PC-9 (cell line): ENCODE measurements around the gene ZNF408. TPM values are rescaled to one million over a fixed set of nuclear protein-coding genes. Genes with fewer than 3 reads are reported as not detected.
A peak's percentile ranks its signal among the peaks of the same experiment; 100 is the strongest.
"Not testable (repeated sequence)": the region's sequence is repeated elsewhere in the genome, so short reads cannot be mapped to it uniquely, and the experiment has no call there.

Source experiments
- BruUV-seq: library from RNA; stranded (reverse); fragments of 400-500 nt; replicated peaks from 2 replicates; lab custom pipeline; 2021; lab: Mats Ljungman, UMichigan
- CTCF ChIA-PET: fragments of 300-600 bp; sonication (Branson Sonifier 250); formaldehyde crosslinking; loops from one replicate; lab custom pipeline; 2022; ENCODE audit warnings: antibody characterized with exemption; lab: Charles Lee
- POLR2A ChIA-PET: fragments of 300-600 bp; sonication (Branson Sonifier 250); formaldehyde crosslinking; loops from one replicate; lab custom pipeline; 2022; ENCODE audit warnings: antibody characterized with exemption; ENCODE audit not compliant: unreplicated experiment; lab: Charles Lee
- DNase-seq, 2 experiments: peaks; one replicate each; pipeline versions ENCODE4 v3.0.0 to v3.0.0-alpha.2; 2015 to 2022; ENCODE audit warnings: mixed read lengths in 1 of 2
- H2AFZ ChIP-seq: fragments of 200-600 bp; sonication (generic); 2 replicates; pipeline ENCODE4 v1.8.1; 2017; ENCODE audit warnings: antibody characterized with exemption
- H3F3A ChIP-seq: fragments of 200-600 bp; sonication (generic); 2 replicates; pipeline ENCODE4 v1.8.1; 2017; ENCODE audit warnings: antibody characterized with exemption, mild to moderate bottlenecking, low read depth; ENCODE audit not compliant: insufficient read depth
- H3K27ac ChIP-seq: fragments of 200-600 bp; sonication (generic); 2 replicates; pipeline ENCODE4 v1.6.1; 2016; ENCODE audit warnings: mixed run types
- H3K27me3 ChIP-seq: fragments of 200-600 bp; sonication (generic); 2 replicates; pipeline ENCODE4 v1.6.1; 2016; ENCODE audit warnings: low read depth, mixed run types; ENCODE audit not compliant: insufficient read depth
- H3K36me3 ChIP-seq: fragments of 200-600 bp; sonication (generic); 2 replicates; pipeline ENCODE4 v1.6.1; 2016; ENCODE audit warnings: low read depth, mixed run types
- H3K4me1 ChIP-seq: fragments of 200-600 bp; sonication (generic); replicated peaks from 2 replicates; pipeline ENCODE4 v1.6.1; 2016; ENCODE audit warnings: mixed run types; ENCODE audit not compliant: insufficient read depth
- H3K4me2 ChIP-seq: fragments of 200-600 bp; sonication (generic); 2 replicates; pipeline ENCODE4 v1.6.1; 2017; ENCODE audit warnings: mixed run types
- H3K4me3 ChIP-seq: fragments of 200-600 bp; sonication (generic); 2 replicates; pipeline ENCODE4 v1.6.1; 2016; ENCODE audit warnings: mixed run types
- H3K79me2 ChIP-seq: fragments of 200-600 bp; sonication (generic); 2 replicates; pipeline ENCODE4 v1.6.1; 2017; ENCODE audit warnings: low read depth, mixed run types
- H3K9me2 ChIP-seq: fragments of 200-600 bp; sonication (generic); 2 replicates; pipeline ENCODE4 v1.8.1; 2017; ENCODE audit warnings: mild to moderate bottlenecking; ENCODE audit not compliant: insufficient read depth
- H3K9me3 ChIP-seq: fragments of 200-600 bp; sonication (generic); 2 replicates; pipeline ENCODE4 v1.8.1; 2016; ENCODE audit warnings: low read depth; ENCODE audit not compliant: insufficient read depth
- H4K20me1 ChIP-seq: fragments of 200-600 bp; sonication (generic); 2 replicates; pipeline ENCODE4 v1.8.1; 2017; ENCODE audit not compliant: insufficient read depth
- CTCF ChIP-seq: fragments of 200-600 bp; sonication (generic); conservative IDR thresholded peaks from 2 replicates; pipeline ENCODE4 v1.6.1; 2017; ENCODE audit warnings: mixed run types, antibody characterized with exemption, mild to moderate bottlenecking, moderate library complexity
- EZH2 ChIP-seq: fragments of 200-600 bp; sonication (generic); IDR thresholded peaks from 2 replicates; pipeline ENCODE4 v1.8.0; 2017; ENCODE audit warnings: antibody characterized with exemption, low read depth
- intact Hi-C: fragments of 100-400 bp; cut with micrococcal nuclease; formaldehyde crosslinking; loops from one replicate; pipeline ENCODE4 v1.10.0; 2022; ENCODE audit not compliant: unreplicated experiment
- total RNA-seq: library from RNA; stranded (reverse); gene quantifications from 2 replicates; pipeline ENCODE4 v1.2.3, GENCODE V29; 2021

Gene ZNF408
- total RNA-seq, 1 experiment from 2014 or later: 13.8 TPM

- Histone ChIP-seq H3K9me2 (no peaks in the 10 kb centered on the region), H3K79me2 (no peaks in the 10 kb centered on the region), H3K4me1 (peaks cover 14% of the 10 kb centered on the region), H2AFZ (no peak overlapping the region), H3K9me3 (no peaks in the 10 kb centered on the region), H3K4me2 (no peak overlapping the region), H3K36me3 (peaks cover 2% of the 10 kb centered on the region; the same call in 1 of the 2 replicates), H3K4me3 (no peak overlapping the region), H3K27me3 (no peaks in the 10 kb centered on the region), H3F3A (peaks cover 21% of the 10 kb centered on the region; the same call in 1 of the 2 replicates), H3K27ac (no peak overlapping the region), H4K20me1 (peaks cover 10% of the 10 kb centered on the region)
- POLR2A ChIA-PET: no interaction called here
- BruUV-seq: no TSS peak
- TF ChIP-seq EZH2: no peak
- TF ChIP-seq CTCF: no peak
- CTCF ChIA-PET: no interaction called here
- intact Hi-C loops: no loop called here
- DNase-seq: no peak
These were observed 10.0 kb downstream of the ZNF408 start for GRCh38 chr11:46710821-46711269.

DNA sequence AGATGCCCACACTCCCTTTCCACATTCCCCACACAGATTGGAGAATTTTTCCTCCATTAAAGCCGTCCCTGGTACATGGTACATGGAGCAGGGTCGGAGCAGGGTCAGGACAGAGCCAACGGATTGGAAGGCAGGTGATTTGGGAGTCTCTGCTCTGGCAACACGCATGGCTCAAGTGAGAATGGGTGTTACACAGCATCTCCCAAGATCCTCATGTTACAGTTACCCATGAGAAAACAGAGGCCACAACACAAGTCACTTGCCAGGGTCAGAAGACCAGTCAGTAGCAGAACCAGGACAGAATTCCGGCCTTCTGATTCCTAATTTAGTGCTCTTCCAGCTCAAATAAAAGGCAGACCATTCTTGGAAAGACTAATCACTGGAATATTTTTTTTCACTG is 10.5 kb downstream of the ZNF408 start:
- CTCF ChIA-PET: no interaction called here
- POLR2A ChIA-PET: no interaction called here

DNA sequence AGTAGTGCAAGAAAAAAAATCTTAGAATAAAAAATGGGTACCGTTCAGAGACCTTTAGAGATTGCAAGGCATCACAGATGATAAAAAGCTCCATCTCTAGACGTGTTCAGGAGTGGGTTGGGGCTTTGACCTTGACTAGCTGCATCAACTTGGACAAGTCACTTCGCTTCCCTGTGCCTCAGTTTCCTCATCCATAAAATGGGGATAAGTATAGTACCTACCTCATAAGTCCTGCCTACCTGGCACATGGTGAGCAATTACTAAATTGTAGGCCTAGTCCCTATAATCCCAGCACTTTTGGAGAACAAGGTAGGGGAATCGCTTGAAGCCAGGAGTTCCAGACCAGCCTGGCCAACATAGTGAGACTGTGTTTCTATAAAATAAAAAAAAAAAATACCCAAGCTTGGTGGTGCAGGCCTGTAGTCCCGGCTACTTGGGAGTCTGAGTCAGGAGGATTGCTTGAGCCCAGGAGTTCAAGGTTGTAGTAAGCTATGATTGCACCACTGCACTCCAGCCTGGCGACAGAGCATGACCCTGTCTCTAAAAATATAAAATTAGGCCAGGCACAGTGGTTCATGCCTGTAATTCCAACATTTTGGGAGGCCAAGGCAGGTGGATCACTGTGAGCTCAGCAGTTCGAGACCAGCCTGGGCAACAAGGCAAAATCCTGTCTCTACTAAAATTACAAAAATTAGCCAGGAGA is 12.2 kb downstream of the ZNF408 start:
- no peaks in the 10 kb centered on the region for H3K79me2 ChIP-seq

More for the DNA sequence above, 10.5 kb downstream of the ZNF408 start:
- TF ChIP-seq EZH2 (no peak), CTCF (no peak)
- Histone ChIP-seq H3K4me3 (no peak overlapping the region), H4K20me1 (peaks cover 7% of the 10 kb centered on the region), H3K36me3 (no peaks in the 10 kb centered on the region; the same call in 1 of the 2 replicates), H2AFZ (no peak overlapping the region), H3K79me2 (no peaks in the 10 kb centered on the region), H3K27me3 (no peaks in the 10 kb centered on the region), H3K27ac (no peak overlapping the region), H3K9me3 (no peaks in the 10 kb centered on the region), H3F3A (peaks cover 21% of the 10 kb centered on the region; the same call in 1 of the 2 replicates), H3K9me2 (no peaks in the 10 kb centered on the region), H3K4me2 (no peak overlapping the region), H3K4me1 (peaks cover 14% of the 10 kb centered on the region)
- intact Hi-C loops: no loop called here
- DNase-seq: no peak
- BruUV-seq: no TSS peak

GRCh38 chr11:46717825-46718154 is 17.0 kb downstream of the ZNF408 start:
- H3K4me3 ChIP-seq, H3K79me2 ChIP-seq, H3K9me3 ChIP-seq, H4K20me1 ChIP-seq, H3K36me3 ChIP-seq, H3K27ac ChIP-seq, H3K9me2 ChIP-seq, H3F3A ChIP-seq, H3K27me3 ChIP-seq, BruUV-seq, CTCF ChIA-PET, DNase-seq: not testable (repeated sequence)
- H2AFZ ChIP-seq: 0 out of 2 replicates have a peak overlapping the region, but pooled peaks have one; percentile 56
- POLR2A ChIA-PET: interaction anchor here (0.6 kb wide), 2 partner anchors 17 to 36 kb away, joined by 3 to 6 read pairs; partner anchors contain the start of genes ARHGAP1 and ZNF408
- intact Hi-C loops: loop anchor here (5.0 kb wide), 1 partner anchor 595 kb away; the partner anchor contains the start of gene PHF21A
- H3K4me1 ChIP-seq: peaks cover 28% of the 10 kb centered on the region
- H3K4me2 ChIP-seq: peak overlapping the region; percentile 40

More for the DNA sequence above, 12.2 kb downstream of the ZNF408 start:
- H2AFZ ChIP-seq: no peak overlapping the region
- H3K4me3 ChIP-seq: no peak overlapping the region
- H3K36me3 ChIP-seq: no peaks in the 10 kb centered on the region
- CTCF ChIA-PET: no interaction called here
- H3K27me3 ChIP-seq: no peaks in the 10 kb centered on the region
- no peaks in the 10 kb centered on the region for H3K9me3 ChIP-seq
- no TSS peak for BruUV-seq
- no peak for DNase-seq
- no peak for TF ChIP-seq EZH2
- TF ChIP-seq CTCF: no peak
- no peaks in the 10 kb centered on the region for H4K20me1 ChIP-seq
- H3K4me2 ChIP-seq: no peak overlapping the region
- POLR2A ChIA-PET: interaction anchor here (0.7 kb wide), 1 partner anchor 157 kb away, joined by 6 read pairs; no protein-coding TSS in a partner anchor
- peaks cover 8% of the 10 kb centered on the region; the same call in 1 of the 2 replicates for H3F3A ChIP-seq
- no peaks in the 10 kb centered on the region for H3K9me2 ChIP-seq
- intact Hi-C loops: no loop called here
- peaks cover 21% of the 10 kb centered on the region for H3K4me1 ChIP-seq
- H3K27ac ChIP-seq: no peak overlapping the region
